Measurements from ENCODE around the gene URI1. TPM values are rescaled to one million over a fixed set of nuclear protein-coding genes. Genes with fewer than 3 reads are reported as not detected.
A peak's percentile ranks its signal among the peaks of the same experiment; 100 is the strongest.

The URI1 gene
- 46.0 TPM for total RNA-seq
- long read RNA-seq, transcript URI1-206 (10 exons, 2,495 nt) = minor isoform, 14 of 59 reads
- long read RNA-seq, transcript URI1-202 (11 exons, 3,444 nt) = major isoform, 24 of 59 reads
- long read RNA-seq, partial matches to known transcripts = 12 of 59 reads
- long read RNA-seq, other reads (novel, unspliced or antisense) = 9 of 59 reads

GRCh38 chr19:29941828-29942403 lies at the start of gene URI1:
URI1 (plus strand) TSS chr19:29942239; CDS start chr19:29942548, 309 bp downstream.
- DNase-seq (peak; percentile 93), ATAC-seq (peak; percentile 98 to 99)
- Histone ChIP-seq H3K4me1 (peaks cover 35% of the 10 kb centered on the region), H3K27me3 (ENCODE audit: low read depth) (no peaks in the 10 kb centered on the region), H3K36me3 (no peaks in the 10 kb centered on the region), H3K27ac (peak within 1 kb of the TSS; percentile 81), H3K9me3 (no peaks in the 10 kb centered on the region), H3K4me3 (peak within 1 kb of the TSS; percentile 94)
- TF ChIP-seq CTCF (IDR thresholded peaks at IDR 0.05) = no peak
- intact Hi-C loops (cut with DNase I) = no loop called here

- no peak for TF ChIP-seq CTCF (IDR thresholded peaks at IDR 0.05)
- intact Hi-C loops (cut with DNase I) = no loop called here
- Histone ChIP-seq H3K4me1 (no peaks in the 10 kb centered on the region), H3K27me3 (ENCODE audit: low read depth) (peaks cover 3% of the 10 kb centered on the region), H3K27ac (no peak overlapping the region), H3K4me3 (no peak overlapping the region), H3K9me3 (no peaks in the 10 kb centered on the region), H3K36me3 (no peaks in the 10 kb centered on the region)
- DNase-seq = no peak
- no peak for ATAC-seq
Measured at GRCh38 chr19:29893606-29894284, 48.3 kb upstream of the URI1 start.

GRCh38 chr19:29896802-29897201 lies 45.2 kb upstream of the URI1 start:
- TF ChIP-seq CTCF (IDR thresholded peaks at IDR 0.05) = no peak
- Histone ChIP-seq H3K4me3 (no peak overlapping the region), H3K27ac (no peak overlapping the region), H3K36me3 (no peaks in the 10 kb centered on the region), H3K4me1 (no peaks in the 10 kb centered on the region), H3K9me3 (no peaks in the 10 kb centered on the region), H3K27me3 (ENCODE audit: low read depth) (peaks cover 3% of the 10 kb centered on the region)
- intact Hi-C loops (cut with DNase I) = no loop called here
- DNase-seq = no peak
- ATAC-seq = no peak

GRCh38 chr19:29897466-29897865 lies 44.6 kb upstream of the URI1 start:
- no peak for DNase-seq
- TF ChIP-seq CTCF (IDR thresholded peaks at IDR 0.05) = no peak

GRCh38 chr19:29904017-29904416 lies 38.0 kb upstream of the URI1 start:
- H3K36me3 ChIP-seq = no peaks in the 10 kb centered on the region
- intact Hi-C loops (cut with DNase I) = no loop called here
- H3K4me3 ChIP-seq = no peak overlapping the region
- no peak for TF ChIP-seq CTCF (IDR thresholded peaks at IDR 0.05)
- no peak for DNase-seq
- H3K9me3 ChIP-seq = peaks cover 6% of the 10 kb centered on the region
- no peak overlapping the region for H3K27ac ChIP-seq
- ATAC-seq = no peak
- H3K27me3 ChIP-seq (ENCODE audit: low read depth) = peaks cover 7% of the 10 kb centered on the region
- H3K4me1 ChIP-seq = no peaks in the 10 kb centered on the region

More at GRCh38 chr19:29897466-29897865, 44.6 kb upstream of the URI1 start:
- no peak for ATAC-seq
- intact Hi-C loops (cut with DNase I) = no loop called here
- Histone ChIP-seq H3K27ac (no peak overlapping the region), H3K4me3 (no peak overlapping the region), H3K27me3 (ENCODE audit: low read depth) (peaks cover 6% of the 10 kb centered on the region), H3K9me3 (no peaks in the 10 kb centered on the region), H3K36me3 (no peaks in the 10 kb centered on the region), H3K4me1 (no peaks in the 10 kb centered on the region)
